OCI-LY7 (cell line): ENCODE data around the gene HLCS.
"Not testable (repeated sequence)": the region's sequence is repeated elsewhere in the genome, so short reads cannot be mapped to it uniquely, and the experiment has no call there.

ENCODE experiments used
- CTCF ChIP-seq: fragments of 200-600 bp; sonication (generic); conservative IDR thresholded peaks from 2 replicates; pipeline ENCODE4 v1.5.1; 2014; ENCODE audit warnings: mild to moderate bottlenecking, antibody characterized with exemption, low read length, moderate library complexity, mixed read lengths
- EZH2phosphoT487 ChIP-seq: fragments of 200-600 bp; sonication (generic); IDR thresholded peaks from 2 replicates; pipeline ENCODE4 v1.6.1; 2018; ENCODE audit warnings: low read depth, borderline replicate concordance, mild to moderate bottlenecking, mixed run types, antibody characterized with exemption, low read length, moderate library complexity, mixed read lengths

- not testable (repeated sequence) for TF ChIP-seq EZH2phosphoT487, CTCF
Observed at GRCh38 chr21:37002851-37003250, 36.4 kb upstream of the HLCS start.
